DOHH2 (cell line): ENCODE data around the gene TLE2.

ENCODE experiments used
- H3F3A ChIP-seq: fragments of 200-600 bp; sonication (generic), shearing (Covaris generic); 2 replicates; pipeline ENCODE4 v1.6.0; 2016; ENCODE audit warnings: antibody characterized with exemption, mild to moderate bottlenecking; ENCODE audit not compliant: control insufficient read depth, insufficient read depth
- H3K27ac ChIP-seq: fragments of 200-600 bp; sonication (generic); 2 replicates; pipeline ENCODE4 v1.5.1; 2014; ENCODE audit warnings: low read depth, mild to moderate bottlenecking, low read length, moderate library complexity
- H3K27me3 ChIP-seq: fragments of 200-600 bp; sonication (generic); 2 replicates; pipeline ENCODE4 v1.6.1; 2014; ENCODE audit warnings: mild to moderate bottlenecking, low read length, mixed read lengths; ENCODE audit not compliant: control insufficient read depth
- H3K36me3 ChIP-seq: fragments of 200-600 bp; sonication (generic); 2 replicates; pipeline ENCODE4 v1.6.1; 2014; ENCODE audit warnings: mild to moderate bottlenecking, low read length, moderate library complexity, mixed read lengths; ENCODE audit not compliant: control insufficient read depth
- H3K4me1 ChIP-seq: fragments of 200-600 bp; sonication (generic); 2 replicates; pipeline ENCODE4 v1.6.1; 2014; ENCODE audit warnings: mild to moderate bottlenecking, low read length, mixed read lengths; ENCODE audit not compliant: control insufficient read depth
- H3K4me2 ChIP-seq: fragments of 200-600 bp; sonication (generic); 2 replicates; pipeline ENCODE4 v1.6.0; 2014; ENCODE audit warnings: mild to moderate bottlenecking, low read length, moderate library complexity
- H3K4me3 ChIP-seq: fragments of 200-600 bp; sonication (generic); 2 replicates; pipeline ENCODE4 v1.5.1; 2014; ENCODE audit warnings: mild to moderate bottlenecking, low read length, mixed read lengths
- H3K79me2 ChIP-seq: fragments of 200-600 bp; sonication (generic); 2 replicates; pipeline ENCODE4 v1.6.1; 2014; ENCODE audit warnings: mild to moderate bottlenecking, low read length, mixed read lengths; ENCODE audit not compliant: control insufficient read depth
- H3K9me2 ChIP-seq: fragments of 200-600 bp; sonication (generic); replicated peaks from 2 replicates; pipeline ENCODE4 v1.6.1; 2014; ENCODE audit warnings: mild to moderate bottlenecking, low read length, mixed read lengths; ENCODE audit not compliant: control insufficient read depth
- H3K9me3 ChIP-seq: fragments of 200-600 bp; sonication (generic); 2 replicates; pipeline ENCODE4 v1.6.1; 2014; ENCODE audit warnings: antibody characterized with exemption, low read length, mixed read lengths; ENCODE audit not compliant: control insufficient read depth, insufficient read depth
- H4K20me1 ChIP-seq: fragments of 200-600 bp; sonication (generic); 2 replicates; pipeline ENCODE4 v1.6.0; 2014; ENCODE audit warnings: low read depth, mild to moderate bottlenecking, antibody characterized with exemption, low read length, moderate library complexity; ENCODE audit not compliant: control insufficient read depth, insufficient read depth
- EZH2phosphoT487 ChIP-seq: fragments of 200-600 bp; sonication (generic); IDR thresholded peaks from 2 replicates; pipeline ENCODE4 v1.6.1; 2017; ENCODE audit warnings: borderline replicate concordance, mild to moderate bottlenecking, antibody characterized with exemption, low read length, moderate library complexity, mixed read lengths
- TF ChIP-seq, protein P1 (sequence below): fragments of 200-600 bp; sonication (generic); IDR thresholded peaks from one replicate; pipeline ENCODE4 v1.5.1; 2014; ENCODE audit warnings: antibody characterized with exemption, mild to moderate bottlenecking, low read depth, low read length; ENCODE audit not compliant: poor library complexity, severe bottlenecking

TLE2 gene

DNA sequence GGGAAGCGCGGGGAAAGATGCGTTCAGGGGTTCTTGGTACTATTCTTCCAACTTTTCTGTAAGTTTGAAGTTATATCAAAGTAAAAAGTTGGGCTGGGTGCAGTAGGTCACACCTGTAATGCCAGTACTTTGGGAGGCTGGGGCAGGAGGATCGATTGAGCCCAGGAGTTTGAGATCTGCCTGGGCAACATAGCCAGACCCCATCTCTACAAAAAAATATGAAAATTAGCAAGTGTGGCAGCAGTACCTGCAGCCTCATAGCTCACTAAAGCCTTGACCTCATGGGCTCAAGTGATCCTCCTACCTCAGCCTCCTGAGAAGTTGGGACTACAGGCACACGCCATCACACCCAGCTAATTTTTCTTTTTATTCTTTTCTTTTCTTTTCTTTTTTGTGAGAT lies 71.9 kb downstream of the TLE2 start:
- H3K4me3 ChIP-seq, result no peak overlapping the region
- H3K27ac ChIP-seq, result no peak overlapping the region
- H3K4me2 ChIP-seq, result no peak overlapping the region
- no peaks in the 10 kb centered on the region for H3K79me2 ChIP-seq
- no peaks in the 10 kb centered on the region for H3K9me2 ChIP-seq
- peaks cover 4% of the 10 kb centered on the region for H3K4me1 ChIP-seq
- H3K27me3 ChIP-seq, result no peaks in the 10 kb centered on the region
- no peaks in the 10 kb centered on the region for H3K36me3 ChIP-seq
- H3K9me3 ChIP-seq, result no peaks in the 10 kb centered on the region
- TF ChIP-seq, protein P1, sequence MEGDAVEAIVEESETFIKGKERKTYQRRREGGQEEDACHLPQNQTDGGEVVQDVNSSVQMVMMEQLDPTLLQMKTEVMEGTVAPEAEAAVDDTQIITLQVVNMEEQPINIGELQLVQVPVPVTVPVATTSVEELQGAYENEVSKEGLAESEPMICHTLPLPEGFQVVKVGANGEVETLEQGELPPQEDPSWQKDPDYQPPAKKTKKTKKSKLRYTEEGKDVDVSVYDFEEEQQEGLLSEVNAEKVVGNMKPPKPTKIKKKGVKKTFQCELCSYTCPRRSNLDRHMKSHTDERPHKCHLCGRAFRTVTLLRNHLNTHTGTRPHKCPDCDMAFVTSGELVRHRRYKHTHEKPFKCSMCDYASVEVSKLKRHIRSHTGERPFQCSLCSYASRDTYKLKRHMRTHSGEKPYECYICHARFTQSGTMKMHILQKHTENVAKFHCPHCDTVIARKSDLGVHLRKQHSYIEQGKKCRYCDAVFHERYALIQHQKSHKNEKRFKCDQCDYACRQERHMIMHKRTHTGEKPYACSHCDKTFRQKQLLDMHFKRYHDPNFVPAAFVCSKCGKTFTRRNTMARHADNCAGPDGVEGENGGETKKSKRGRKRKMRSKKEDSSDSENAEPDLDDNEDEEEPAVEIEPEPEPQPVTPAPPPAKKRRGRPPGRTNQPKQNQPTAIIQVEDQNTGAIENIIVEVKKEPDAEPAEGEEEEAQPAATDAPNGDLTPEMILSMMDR, result no peak
- no peak for TF ChIP-seq EZH2phosphoT487
- H3F3A ChIP-seq, result no peaks in the 10 kb centered on the region
- H4K20me1 ChIP-seq, result no peaks in the 10 kb centered on the region

- H4K20me1 ChIP-seq, result peaks cover 7% of the 10 kb centered on the region; the same call in 1 of the 2 replicates
- peaks cover 7% of the 10 kb centered on the region; the same call in 1 of the 2 replicates for H3K36me3 ChIP-seq
- H3K4me2 ChIP-seq, result no peak overlapping the region
- H3K9me2 ChIP-seq, result no peaks in the 10 kb centered on the region
- H3F3A ChIP-seq, result 0 out of 2 replicates have a peak, but pooled peaks cover 1% of the 10 kb centered on the region
- no peaks in the 10 kb centered on the region for H3K27me3 ChIP-seq
- H3K4me3 ChIP-seq, result no peak overlapping the region
- no peak overlapping the region for H3K27ac ChIP-seq
- peaks cover 8% of the 10 kb centered on the region for H3K4me1 ChIP-seq
- H3K79me2 ChIP-seq, result peaks cover 17% of the 10 kb centered on the region
- TF ChIP-seq, protein P1, result no peak
- TF ChIP-seq EZH2phosphoT487, result no peak
- no peaks in the 10 kb centered on the region for H3K9me3 ChIP-seq
Measured at GRCh38 chr19:2952953-2953481, 76.1 kb downstream of the TLE2 start.

DNA sequence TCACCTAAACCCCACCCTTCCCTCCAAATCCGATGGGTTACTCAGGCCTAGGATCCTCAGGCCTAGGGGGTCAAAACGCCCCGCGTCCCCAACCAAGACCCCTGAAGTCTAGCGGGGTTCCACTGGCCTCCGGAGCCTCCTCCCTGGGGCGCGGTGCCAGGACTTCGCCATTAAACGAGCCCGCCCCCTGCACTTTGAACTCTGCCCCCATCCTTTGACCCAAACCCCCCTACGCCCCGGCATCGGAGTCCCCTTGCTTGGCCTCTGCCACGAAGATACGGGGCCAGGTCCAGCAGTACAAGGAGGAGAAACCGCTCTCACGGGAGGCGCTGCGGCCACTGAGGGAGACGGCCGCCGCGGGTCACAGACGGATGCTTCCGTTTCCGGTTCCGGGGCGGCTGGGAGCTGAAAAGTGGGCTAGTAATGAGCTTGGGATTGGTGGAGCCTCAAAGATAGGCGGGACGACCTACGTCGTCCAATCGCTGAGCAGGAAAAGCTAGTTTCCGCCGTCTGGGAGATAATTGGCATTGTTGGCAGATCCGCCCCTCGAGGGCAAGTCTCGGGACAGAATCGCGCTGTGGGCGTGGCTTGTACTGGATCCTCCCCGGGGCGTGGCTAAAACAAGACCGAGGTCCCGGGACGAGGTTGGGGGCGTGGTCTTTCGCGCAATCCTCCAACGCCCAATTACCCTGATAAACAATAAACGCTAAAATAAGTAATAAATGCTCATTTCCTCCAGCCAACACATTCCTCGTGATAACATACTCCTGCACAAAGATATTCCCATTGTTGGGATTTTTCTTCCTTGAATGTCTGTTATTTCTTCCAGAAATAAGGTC lies 78.6 kb downstream of the TLE2 start:
- H4K20me1 ChIP-seq, result peaks cover 7% of the 10 kb centered on the region; the same call in 1 of the 2 replicates
- H3K4me3 ChIP-seq, result peak overlapping the region; percentile 87
- TF ChIP-seq, protein P1, result no peak
- no peak for TF ChIP-seq EZH2phosphoT487
- H3K79me2 ChIP-seq, result peaks cover 17% of the 10 kb centered on the region
- 0 out of 2 replicates have a peak, but pooled peaks cover 4% of the 10 kb centered on the region for H3F3A ChIP-seq
- peaks cover 9% of the 10 kb centered on the region for H3K4me1 ChIP-seq
- H3K27me3 ChIP-seq, result no peaks in the 10 kb centered on the region
- no peaks in the 10 kb centered on the region for H3K9me3 ChIP-seq
- H3K27ac ChIP-seq, result peak overlapping the region; percentile 66
- peak overlapping the region; percentile 88 for H3K4me2 ChIP-seq
- no peaks in the 10 kb centered on the region for H3K9me2 ChIP-seq
- H3K36me3 ChIP-seq, result peaks cover 7% of the 10 kb centered on the region; the same call in 1 of the 2 replicates
